ENCODE results near the gene KITLG.
A peak's percentile ranks its signal among the peaks of the same experiment; 100 is the strongest.
"Not testable (repeated sequence)": the region's sequence is repeated elsewhere in the genome, so short reads cannot be mapped to it uniquely, and the experiment has no call there.

Gene KITLG, protein sequence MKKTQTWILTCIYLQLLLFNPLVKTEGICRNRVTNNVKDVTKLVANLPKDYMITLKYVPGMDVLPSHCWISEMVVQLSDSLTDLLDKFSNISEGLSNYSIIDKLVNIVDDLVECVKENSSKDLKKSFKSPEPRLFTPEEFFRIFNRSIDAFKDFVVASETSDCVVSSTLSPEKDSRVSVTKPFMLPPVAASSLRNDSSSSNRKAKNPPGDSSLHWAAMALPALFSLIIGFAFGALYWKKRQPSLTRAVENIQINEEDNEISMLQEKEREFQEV

DNA sequence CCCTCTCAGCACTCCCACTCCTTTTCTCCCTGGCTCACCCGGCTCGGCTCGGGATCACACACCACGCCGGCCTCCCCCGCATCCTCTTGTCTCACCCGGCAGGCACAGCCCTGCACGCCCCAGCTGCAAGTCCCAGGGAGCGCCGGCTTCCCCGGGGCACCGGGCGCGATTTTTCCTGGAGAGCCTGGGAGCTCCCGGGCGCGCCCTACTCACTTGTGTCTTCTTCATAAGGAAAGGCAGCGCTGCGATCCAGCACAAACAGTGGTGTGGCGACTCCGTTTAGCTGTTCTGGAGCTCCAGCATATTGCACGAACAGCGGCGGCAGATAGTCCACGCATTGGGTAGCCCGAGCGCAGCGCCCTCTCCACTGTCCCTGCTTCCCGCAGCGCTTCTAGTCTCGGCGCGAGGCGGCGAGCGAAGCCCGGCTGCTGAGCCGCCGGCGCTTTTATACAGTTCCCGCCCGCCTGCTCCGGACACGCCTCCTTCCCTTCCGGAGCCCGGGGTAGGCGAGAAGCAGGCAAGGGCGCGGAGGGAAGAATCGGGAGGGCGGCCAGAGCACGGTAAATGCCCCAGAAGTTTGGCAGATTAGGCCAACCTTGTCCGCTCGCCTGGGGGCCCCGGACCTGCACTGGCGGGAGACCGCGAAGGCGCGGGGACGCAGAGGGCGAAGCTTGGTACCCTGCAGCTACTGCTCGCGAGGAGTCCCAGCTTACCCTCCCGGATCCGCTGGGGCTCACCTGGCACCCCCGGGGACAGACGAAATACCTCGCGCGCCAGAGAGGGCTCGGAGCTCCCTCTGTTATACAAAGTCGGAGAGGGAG, at the start of gene KITLG:
TSS of gene KITLG (minus strand) at position 421 of the 821 bp plus-strand sequence. CDS start at position 228, 193 bp downstream.
- in situ Hi-C loops (cut with HindIII; ENCODE audit: low pct_ligation_motif_present, low pct_unique_long_range_greater_than_20kb, low sequenced_read_pairs), result no loop called here
- DNase-seq, result peak; percentile 95

DNA sequence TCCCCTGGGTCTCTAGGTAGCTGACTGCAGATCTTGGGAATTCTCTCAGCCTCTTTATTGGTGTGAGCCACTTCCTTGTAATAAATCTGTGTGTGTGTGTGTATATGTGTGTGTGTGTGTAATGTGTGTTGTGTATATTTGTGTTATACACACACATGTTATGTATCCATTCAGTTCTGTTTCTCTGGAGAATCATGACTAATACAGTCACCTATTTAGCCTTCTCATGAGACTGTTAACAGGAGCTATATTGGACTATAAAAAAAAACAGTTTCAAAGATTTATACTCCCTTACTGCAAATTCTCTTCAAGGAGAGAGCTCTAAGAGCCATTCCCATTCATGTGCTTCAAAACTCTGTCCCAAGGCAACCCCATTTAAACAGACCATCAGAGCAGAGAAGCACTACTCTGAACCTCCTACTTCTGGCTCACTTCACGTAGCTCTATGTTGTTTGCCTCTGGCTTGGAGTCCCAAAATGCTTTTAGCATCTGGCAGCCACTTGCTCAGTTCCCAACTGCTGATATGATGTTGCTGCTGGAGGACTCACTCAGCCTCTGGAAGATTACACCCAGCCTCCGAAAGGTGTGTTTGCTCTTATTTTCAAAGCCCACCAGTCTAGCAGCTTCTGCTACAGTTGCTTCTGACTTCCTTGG, 48.7 kb upstream of the KITLG start:
- in situ Hi-C loops (cut with HindIII; ENCODE audit: low pct_ligation_motif_present, low pct_unique_long_range_greater_than_20kb, low sequenced_read_pairs), result loop anchor here (25.0 kb wide), 1 partner anchor 358 kb away; no protein-coding TSS in a partner anchor
- DNase-seq, result no peak

- DNase-seq, result not testable (repeated sequence)
- in situ Hi-C loops (cut with HindIII; ENCODE audit: low pct_ligation_motif_present, low pct_unique_long_range_greater_than_20kb, low sequenced_read_pairs), result loop anchor here (25.0 kb wide), 1 partner anchor 359 kb away; no protein-coding TSS in a partner anchor
Observed at GRCh38 chr12:88628035-88628434, 47.8 kb upstream of the KITLG start.

DNA sequence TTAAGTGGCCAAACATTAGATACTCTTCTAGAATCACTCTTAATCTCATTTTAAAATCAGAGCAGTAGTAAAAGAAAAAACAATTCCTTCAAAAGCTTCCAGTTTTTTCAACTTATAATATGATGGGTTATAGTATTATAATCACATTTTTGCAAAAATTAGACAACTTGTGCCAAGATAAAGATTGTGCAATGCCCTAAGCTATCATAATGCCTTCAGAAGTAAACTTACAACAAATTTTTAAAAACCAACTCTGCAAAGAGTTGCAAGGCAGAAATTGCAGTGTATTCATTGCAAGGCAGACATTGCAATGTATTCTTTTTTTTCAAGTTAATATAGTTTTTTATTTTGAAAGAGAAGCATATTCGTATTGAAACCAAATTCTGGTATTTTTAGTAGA, 47.2 kb upstream of the KITLG start:
- in situ Hi-C loops (cut with HindIII; ENCODE audit: low pct_ligation_motif_present, low pct_unique_long_range_greater_than_20kb, low sequenced_read_pairs), result loop anchor here (25.0 kb wide), 1 partner anchor 360 kb away; no protein-coding TSS in a partner anchor
- no peak for DNase-seq

GRCh38 chr12:88625356-88625755, 45.1 kb upstream of the KITLG start:
- in situ Hi-C loops (cut with HindIII; ENCODE audit: low pct_ligation_motif_present, low pct_unique_long_range_greater_than_20kb, low sequenced_read_pairs), result loop anchor here (25.0 kb wide), 1 partner anchor 362 kb away; no protein-coding TSS in a partner anchor
- no peak for DNase-seq

DNA sequence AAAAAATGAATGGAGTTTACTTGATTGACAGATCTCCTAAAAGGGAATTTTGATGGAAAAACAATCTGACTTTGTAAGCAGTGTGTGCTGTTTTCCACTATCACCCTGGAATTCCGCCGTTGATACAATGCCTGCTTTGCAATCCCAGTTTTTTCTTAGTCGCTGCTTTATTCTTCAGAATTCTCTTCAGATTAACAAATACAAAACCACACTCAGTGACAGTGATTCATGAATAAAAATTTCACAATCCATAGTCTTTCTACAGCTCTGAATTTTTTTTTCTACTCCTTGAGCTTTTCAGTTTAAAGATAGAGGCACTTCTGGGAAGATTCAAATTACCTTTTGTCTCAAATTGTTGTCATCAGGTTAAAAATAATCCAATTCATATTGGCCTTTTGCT, 44.6 kb upstream of the KITLG start:
- in situ Hi-C loops (cut with HindIII; ENCODE audit: low pct_ligation_motif_present, low pct_unique_long_range_greater_than_20kb, low sequenced_read_pairs), result loop anchor here (25.0 kb wide), 1 partner anchor 362 kb away; no protein-coding TSS in a partner anchor
- no peak for DNase-seq

DNA sequence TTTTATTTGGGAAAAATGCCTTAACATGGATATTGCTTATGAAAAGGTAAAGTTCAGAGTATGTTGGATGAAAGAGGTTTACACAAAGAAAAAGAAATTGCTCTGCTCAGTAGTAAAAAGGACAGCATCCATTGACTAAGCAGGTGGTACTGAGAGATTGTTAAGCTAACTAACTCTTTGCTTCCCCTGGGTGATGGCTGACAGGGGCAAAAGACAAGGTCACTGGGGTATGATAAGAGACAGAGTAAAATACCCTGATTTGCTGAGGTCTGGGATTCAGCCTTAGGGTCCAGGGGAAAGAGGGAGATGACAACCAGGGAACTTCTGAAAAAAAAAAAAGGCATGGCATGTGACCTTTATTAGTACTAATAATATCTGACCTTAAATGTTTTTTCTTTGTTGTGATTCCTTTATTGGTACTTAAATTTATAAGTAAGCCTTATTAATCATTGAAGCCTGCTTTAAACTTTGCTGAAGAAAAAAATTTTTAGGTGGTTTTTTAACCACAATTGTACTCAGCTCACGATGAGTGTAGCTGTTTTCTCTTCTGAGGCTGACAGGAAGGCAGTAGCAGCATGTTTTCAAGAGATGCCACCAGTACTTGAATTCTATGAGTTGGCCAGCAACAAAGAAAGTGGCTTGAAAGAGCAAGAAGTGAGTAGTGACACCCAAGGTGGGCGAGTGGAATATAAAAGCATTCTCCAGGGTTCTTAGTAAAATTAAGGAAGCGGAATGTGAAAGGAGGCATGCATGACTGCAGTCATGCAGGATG, 43.7 kb upstream of the KITLG start:
- in situ Hi-C loops (cut with HindIII; ENCODE audit: low pct_ligation_motif_present, low pct_unique_long_range_greater_than_20kb, low sequenced_read_pairs), result no loop called here
- DNase-seq, result no peak

GRCh38 chr12:88617352-88617751, 37.1 kb upstream of the KITLG start:
- in situ Hi-C loops (cut with HindIII; ENCODE audit: low pct_ligation_motif_present, low pct_unique_long_range_greater_than_20kb, low sequenced_read_pairs), result no loop called here
- DNase-seq, result no peak

GRCh38 chr12:88615490-88615889, 35.2 kb upstream of the KITLG start:
- in situ Hi-C loops (cut with HindIII; ENCODE audit: low pct_ligation_motif_present, low pct_unique_long_range_greater_than_20kb, low sequenced_read_pairs), result no loop called here
- DNase-seq, result no peak

DNA sequence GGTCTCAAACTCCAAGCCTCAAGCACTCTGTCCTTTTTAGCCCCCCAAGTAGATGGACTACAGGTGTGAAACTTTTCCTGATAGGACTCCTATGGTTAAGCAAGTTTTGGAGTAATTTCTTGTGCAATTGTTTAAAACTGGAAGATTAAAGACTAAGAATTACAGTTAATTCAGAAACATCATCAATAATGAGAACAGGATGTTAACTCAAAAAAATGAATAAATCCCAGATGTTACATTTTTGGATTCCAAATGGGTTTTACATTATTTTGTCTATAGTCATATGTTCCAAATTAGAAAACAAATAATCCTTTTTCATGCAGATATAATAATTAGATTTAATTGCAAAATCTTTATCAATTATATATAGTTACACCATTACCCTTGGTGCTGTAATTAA, 24.4 kb upstream of the KITLG start:
- DNase-seq, result no peak
- in situ Hi-C loops (cut with HindIII; ENCODE audit: low pct_ligation_motif_present, low pct_unique_long_range_greater_than_20kb, low sequenced_read_pairs), result no loop called here

- in situ Hi-C loops (cut with HindIII; ENCODE audit: low pct_ligation_motif_present, low pct_unique_long_range_greater_than_20kb, low sequenced_read_pairs), result no loop called here
Observed at GRCh38 chr12:88600272-88600671, 20.0 kb upstream of the KITLG start.

DNA sequence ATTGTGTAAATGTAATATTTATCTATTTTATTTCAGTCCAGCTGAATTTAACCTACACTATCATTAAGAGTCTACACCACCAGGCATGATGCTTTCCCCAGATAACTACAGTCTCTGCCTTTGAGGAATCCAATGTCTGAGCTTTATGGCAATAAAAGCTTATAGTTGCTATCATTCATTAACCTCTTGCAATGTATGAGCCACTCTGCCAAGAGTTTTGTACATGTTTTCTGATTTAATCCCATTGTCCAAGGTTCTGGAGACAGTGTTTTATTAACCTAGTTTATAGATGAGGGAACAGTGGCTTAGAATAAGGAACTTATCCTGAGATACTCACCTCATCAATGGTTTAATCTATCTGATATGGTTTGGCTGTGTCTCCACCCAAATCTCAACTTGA, 17.1 kb upstream of the KITLG start:
- in situ Hi-C loops (cut with HindIII; ENCODE audit: low pct_ligation_motif_present, low pct_unique_long_range_greater_than_20kb, low sequenced_read_pairs), result no loop called here
- DNase-seq, result no peak

More at GRCh38 chr12:88600272-88600671, 20.0 kb upstream of the KITLG start:
- DNase-seq, result no peak

DNA sequence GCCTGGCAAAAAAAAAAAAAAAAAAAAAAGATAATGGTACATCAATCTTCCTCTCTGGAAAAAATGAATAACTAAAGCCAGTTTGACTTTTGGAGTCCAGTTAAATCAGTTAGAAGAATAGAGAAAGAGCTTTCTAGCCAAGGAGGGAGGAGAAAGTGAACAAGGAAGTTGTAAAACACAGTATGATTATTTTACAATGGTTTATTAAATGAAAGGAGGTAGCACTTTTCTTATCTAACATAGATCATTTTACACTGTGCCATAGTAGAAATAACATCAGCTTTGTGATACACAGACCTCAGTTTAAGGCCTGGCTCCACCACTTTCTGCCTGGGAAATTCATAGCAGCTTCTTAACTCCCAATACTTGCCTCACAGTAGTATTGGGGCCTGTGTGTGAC, 15.4 kb upstream of the KITLG start:
- no peak for DNase-seq
- in situ Hi-C loops (cut with HindIII; ENCODE audit: low pct_ligation_motif_present, low pct_unique_long_range_greater_than_20kb, low sequenced_read_pairs), result no loop called here

DNA sequence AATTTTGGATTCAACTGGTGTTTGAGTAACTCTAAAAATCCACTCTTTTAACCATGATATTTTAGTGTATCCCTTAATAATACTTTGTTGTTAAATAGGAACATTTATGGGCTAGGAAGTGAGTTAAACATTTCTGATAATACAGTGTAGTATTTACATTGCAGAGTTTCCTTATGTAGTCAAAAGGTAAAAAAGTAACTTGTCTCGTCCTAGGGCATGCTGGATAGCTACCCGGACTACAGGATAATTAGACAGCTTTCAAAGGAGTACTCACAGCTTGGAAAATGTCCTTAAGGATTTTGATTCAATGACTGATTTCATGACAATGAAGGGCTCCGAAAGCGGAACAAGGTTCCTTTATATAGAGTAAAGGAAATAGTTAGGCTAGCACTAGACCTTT, 14.5 kb upstream of the KITLG start:
- DNase-seq, result no peak
- in situ Hi-C loops (cut with HindIII; ENCODE audit: low pct_ligation_motif_present, low pct_unique_long_range_greater_than_20kb, low sequenced_read_pairs), result no loop called here

DNA sequence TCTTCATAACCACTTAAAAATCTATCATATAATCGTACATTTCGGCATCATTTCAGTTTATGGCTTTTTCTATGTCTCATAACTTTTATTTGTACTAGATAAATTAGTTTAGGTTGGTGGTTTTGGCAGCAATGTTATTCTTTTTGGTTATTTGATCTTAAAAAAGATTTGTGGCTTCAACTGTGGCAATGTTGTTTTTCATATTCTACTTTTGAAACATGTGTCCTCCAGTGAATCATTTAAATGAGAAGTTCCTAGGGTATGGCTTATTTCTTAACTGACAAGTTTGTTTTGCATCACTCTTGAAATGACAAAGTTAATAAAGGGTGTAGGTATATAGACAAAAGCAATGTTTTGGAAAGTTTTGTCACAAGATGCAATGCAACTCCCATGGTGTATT, 11.1 kb upstream of the KITLG start:
- no peak for DNase-seq
- in situ Hi-C loops (cut with HindIII; ENCODE audit: low pct_ligation_motif_present, low pct_unique_long_range_greater_than_20kb, low sequenced_read_pairs), result no loop called here

DNA sequence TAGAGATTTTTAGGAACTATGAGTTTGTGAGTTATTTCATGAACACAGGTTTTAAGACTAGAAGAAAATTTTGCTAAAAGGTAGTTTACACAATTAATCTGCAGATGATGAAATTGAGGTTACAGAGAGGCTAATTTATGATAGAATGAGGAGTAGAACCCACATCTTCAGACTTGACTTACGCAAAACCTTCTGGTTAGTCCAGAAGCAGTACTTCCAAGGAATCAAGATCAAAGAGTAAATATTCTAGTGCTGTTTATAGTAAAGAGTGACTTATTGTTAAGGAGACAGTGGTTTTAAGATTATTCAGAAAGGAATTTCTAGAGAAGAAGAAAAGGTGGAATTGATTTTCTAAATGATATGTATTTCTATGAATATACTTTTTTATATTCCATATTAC, 10.6 kb upstream of the KITLG start:
- no peak for DNase-seq
- in situ Hi-C loops (cut with HindIII; ENCODE audit: low pct_ligation_motif_present, low pct_unique_long_range_greater_than_20kb, low sequenced_read_pairs), result no loop called here

DNA sequence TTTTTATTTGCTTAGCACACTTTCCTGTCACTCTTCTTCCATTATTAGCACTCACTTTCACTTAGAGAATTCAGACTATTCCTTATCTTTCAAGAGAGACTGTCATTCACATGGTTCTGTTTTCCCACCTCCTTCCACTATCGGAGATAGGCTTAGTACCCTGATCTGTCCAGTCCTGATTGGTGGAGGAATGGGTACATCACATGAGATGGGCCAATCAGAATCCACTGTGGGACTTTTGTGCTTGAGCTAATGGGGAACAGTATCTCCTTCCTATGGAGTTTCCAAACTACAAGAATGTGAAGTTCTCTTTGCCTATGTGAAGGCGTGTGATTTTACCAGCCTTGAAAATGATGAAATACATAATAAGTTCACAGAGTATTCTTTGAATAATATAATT, 4.8 kb upstream of the KITLG start:
- no peak for DNase-seq
- in situ Hi-C loops (cut with HindIII; ENCODE audit: low pct_ligation_motif_present, low pct_unique_long_range_greater_than_20kb, low sequenced_read_pairs), result no loop called here

DNA sequence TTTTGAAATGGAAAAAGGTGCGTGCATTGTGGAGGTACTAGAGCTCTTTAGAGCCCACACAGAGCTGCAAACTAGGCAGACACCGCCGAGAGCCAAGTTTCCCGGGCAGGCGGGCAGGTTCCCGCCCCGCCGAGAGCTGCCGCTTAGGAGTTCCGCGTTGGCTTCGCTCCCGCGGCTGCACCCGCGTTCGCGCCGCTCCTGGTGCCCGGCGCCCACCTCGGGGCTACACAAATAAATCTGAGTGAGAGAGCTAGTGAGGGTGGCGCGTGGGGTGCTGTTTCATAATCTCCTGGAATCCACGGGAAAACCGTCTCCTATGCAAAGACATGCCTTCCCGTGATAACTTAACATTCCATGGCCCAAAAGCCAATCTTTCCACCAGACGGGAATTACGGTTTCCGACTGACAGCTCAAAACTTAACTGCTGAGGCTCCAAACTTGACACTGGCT, 645 bp downstream of the KITLG start:
- peak; percentile 72 for DNase-seq

More for the DNA sequence above, 645 bp downstream of the KITLG start:
- in situ Hi-C loops (cut with HindIII; ENCODE audit: low pct_ligation_motif_present, low pct_unique_long_range_greater_than_20kb, low sequenced_read_pairs), result no loop called here

Data from ACHN (cell line).